HG03045 (cell line): ENCODE measurements around the gene UBE2E2.
A peak's percentile ranks its signal among the peaks of the same experiment; 100 is the strongest.
"Not testable (repeated sequence)": the region's sequence is repeated elsewhere in the genome, so short reads cannot be mapped to it uniquely, and the experiment has no call there.

Experiments
- ATAC-seq: cut with Tn5 transposase; IDR thresholded peaks from one replicate; pipeline ENCODE4 v1.9.1; 2021; ENCODE audit warnings: mild to moderate bottlenecking, moderate library complexity; ENCODE audit not compliant: unreplicated experiment

The UBE2E2 gene

GRCh38 chr3:23202921-23203707 is at the start of gene UBE2E2:
Gene UBE2E2 (plus strand): TSS chr3:23203327.
- ATAC-seq = peak; percentile 81

- ATAC-seq = no peak
Measured at GRCh38 chr3:23153436-23153835, 49.7 kb upstream of the UBE2E2 start.

- no peak for ATAC-seq
Measured at GRCh38 chr3:23157331-23157730, 45.8 kb upstream of the UBE2E2 start.

- ATAC-seq = no peak
Measured at GRCh38 chr3:23159929-23160328, 43.2 kb upstream of the UBE2E2 start.

GRCh38 chr3:23161308-23161707 is 41.8 kb upstream of the UBE2E2 start:
- no peak for ATAC-seq

- ATAC-seq = peak; percentile 76
Measured at GRCh38 chr3:23161896-23162570, 41.1 kb upstream of the UBE2E2 start.

- ATAC-seq = peak; percentile 48
Measured at GRCh38 chr3:23162934-23163333, 40.2 kb upstream of the UBE2E2 start.

- ATAC-seq = no peak
Measured at GRCh38 chr3:23164746-23165145, 38.4 kb upstream of the UBE2E2 start.

GRCh38 chr3:23165571-23165970 is 37.6 kb upstream of the UBE2E2 start:
- ATAC-seq = no peak

- no peak for ATAC-seq
Measured at GRCh38 chr3:23166276-23166675, 36.9 kb upstream of the UBE2E2 start.

GRCh38 chr3:23166845-23167244 is 36.3 kb upstream of the UBE2E2 start:
- ATAC-seq = no peak

- ATAC-seq = no peak
Measured at GRCh38 chr3:23169551-23169950, 33.6 kb upstream of the UBE2E2 start.

- ATAC-seq = no peak
Measured at GRCh38 chr3:23170291-23170690, 32.8 kb upstream of the UBE2E2 start.

GRCh38 chr3:23172059-23172458 is 31.1 kb upstream of the UBE2E2 start:
- ATAC-seq = no peak

GRCh38 chr3:23174426-23175039 is 28.6 kb upstream of the UBE2E2 start:
- ATAC-seq = no peak

GRCh38 chr3:23175341-23176083 is 27.6 kb upstream of the UBE2E2 start:
- no peak for ATAC-seq

GRCh38 chr3:23176839-23177238 is 26.3 kb upstream of the UBE2E2 start:
- not testable (repeated sequence) for ATAC-seq

- ATAC-seq = no peak
Measured at GRCh38 chr3:23182996-23183513, 20.1 kb upstream of the UBE2E2 start.

- no peak for ATAC-seq
Measured at GRCh38 chr3:23183731-23184130, 19.4 kb upstream of the UBE2E2 start.

- ATAC-seq = no peak
Measured at GRCh38 chr3:23185861-23186260, 17.3 kb upstream of the UBE2E2 start.

- ATAC-seq = no peak
Measured at GRCh38 chr3:23189187-23189586, 13.9 kb upstream of the UBE2E2 start.
